ENCODE results near the gene AFMID. TPM values are rescaled to one million over a fixed set of nuclear protein-coding genes. Genes with fewer than 3 reads are reported as not detected.
"Not testable (repeated sequence)": the region's sequence is repeated elsewhere in the genome, so short reads cannot be mapped to it uniquely, and the experiment has no call there.

AFMID gene
- total and polyA plus RNA-seq, 2 donors from 2014 or later, result 63.9 to 118 TPM

DNA sequence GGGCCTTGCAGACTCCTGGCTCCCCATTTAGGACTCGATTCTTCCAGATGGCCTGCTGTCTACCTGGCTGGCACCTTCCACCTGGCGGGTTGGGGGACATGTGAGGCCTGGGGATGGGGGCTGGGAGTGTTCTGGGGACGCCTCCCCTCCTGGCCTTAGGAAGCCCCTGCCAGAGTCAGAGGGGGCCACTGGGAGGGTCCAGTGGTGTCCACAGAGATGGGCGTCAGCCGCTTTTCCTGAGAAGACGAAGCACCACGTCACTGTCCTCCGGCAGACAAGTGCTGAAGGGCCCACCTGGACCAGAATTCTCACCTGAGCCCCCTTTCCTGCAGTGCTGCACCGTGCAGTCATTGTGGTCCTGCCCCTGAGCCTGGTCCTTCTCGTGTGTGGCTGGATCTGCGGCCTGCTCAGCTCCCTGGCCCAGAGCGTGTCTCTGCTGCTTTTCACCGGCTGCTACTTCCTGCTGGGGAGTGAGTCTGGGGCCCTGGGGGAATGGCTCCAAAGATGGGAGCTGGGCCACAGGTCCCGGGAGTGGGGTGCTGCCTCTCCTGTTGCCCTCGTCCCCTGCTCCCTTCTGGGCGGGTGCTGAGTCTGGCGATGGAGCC is 47.2 kb downstream of the AFMID start:
- Histone ChIP-seq H3K4me1 (ENCODE audit: control insufficient read depth in 2 of 3, insufficient read depth in 2 of 3, low read depth in 1 of 3, low read length in 3 of 3) (no peaks in the 10 kb centered on the region), H3K27ac (ENCODE audit: low read depth in 2 of 2, low read length in 2 of 2) (no peak overlapping the region), H3K36me3 (ENCODE audit: control insufficient read depth in 2 of 3, insufficient read depth in 3 of 3, low read length in 3 of 3) (no peaks in the 10 kb centered on the region), H3K9ac (ENCODE audit: low read length in 3 of 3) (no peak overlapping the region), H3K27me3 (ENCODE audit: control insufficient read depth, insufficient read depth, low read length) (peaks cover 2% of the 10 kb centered on the region), H3K9me3 (ENCODE audit: control insufficient read depth in 2 of 3, insufficient read depth in 1 of 3, low read length in 3 of 3) (no peaks in the 10 kb centered on the region), H3K4me3 (ENCODE audit: low read length in 3 of 3) (no peak overlapping the region)
- FAIRE-seq, result no peak
- intact Hi-C loops (cut with DNase I), result no loop called here
- TF ChIP-seq, protein P1, sequence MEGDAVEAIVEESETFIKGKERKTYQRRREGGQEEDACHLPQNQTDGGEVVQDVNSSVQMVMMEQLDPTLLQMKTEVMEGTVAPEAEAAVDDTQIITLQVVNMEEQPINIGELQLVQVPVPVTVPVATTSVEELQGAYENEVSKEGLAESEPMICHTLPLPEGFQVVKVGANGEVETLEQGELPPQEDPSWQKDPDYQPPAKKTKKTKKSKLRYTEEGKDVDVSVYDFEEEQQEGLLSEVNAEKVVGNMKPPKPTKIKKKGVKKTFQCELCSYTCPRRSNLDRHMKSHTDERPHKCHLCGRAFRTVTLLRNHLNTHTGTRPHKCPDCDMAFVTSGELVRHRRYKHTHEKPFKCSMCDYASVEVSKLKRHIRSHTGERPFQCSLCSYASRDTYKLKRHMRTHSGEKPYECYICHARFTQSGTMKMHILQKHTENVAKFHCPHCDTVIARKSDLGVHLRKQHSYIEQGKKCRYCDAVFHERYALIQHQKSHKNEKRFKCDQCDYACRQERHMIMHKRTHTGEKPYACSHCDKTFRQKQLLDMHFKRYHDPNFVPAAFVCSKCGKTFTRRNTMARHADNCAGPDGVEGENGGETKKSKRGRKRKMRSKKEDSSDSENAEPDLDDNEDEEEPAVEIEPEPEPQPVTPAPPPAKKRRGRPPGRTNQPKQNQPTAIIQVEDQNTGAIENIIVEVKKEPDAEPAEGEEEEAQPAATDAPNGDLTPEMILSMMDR (IDR thresholded peaks at IDR 0.05; ENCODE audit: borderline replicate concordance, extremely low read depth, insufficient read depth), result no peak
- DNase-seq, result peak in 1 of 5 donors; percentile 69

DNA sequence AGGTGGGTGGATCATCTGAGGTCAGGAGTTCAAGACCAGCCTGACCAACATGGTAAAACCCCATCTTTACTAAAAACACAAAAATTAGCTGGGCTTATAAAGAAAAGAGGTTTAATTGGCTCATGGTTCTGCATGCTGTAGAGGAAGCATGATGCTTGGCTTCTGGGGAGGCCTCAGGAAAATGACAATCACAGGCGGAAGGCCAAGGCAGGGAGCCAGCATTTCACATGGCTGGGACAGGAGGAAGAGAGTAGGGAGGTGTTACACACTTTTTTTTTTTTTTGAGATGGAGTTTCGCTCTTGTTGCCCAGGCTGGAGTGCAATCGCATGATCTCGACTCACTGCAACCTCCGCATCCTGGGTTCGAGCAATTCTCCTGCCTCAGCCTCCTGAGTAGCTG is 47.9 kb downstream of the AFMID start:
- H3K27ac ChIP-seq (ENCODE audit: low read depth in 2 of 2, low read length in 2 of 2); H3K4me1 ChIP-seq (ENCODE audit: control insufficient read depth in 2 of 3, insufficient read depth in 2 of 3, low read depth in 1 of 3, low read length in 3 of 3); intact Hi-C loops (cut with DNase I); H3K9ac ChIP-seq (ENCODE audit: low read length in 3 of 3); DNase-seq; H3K9me3 ChIP-seq (ENCODE audit: control insufficient read depth in 2 of 3, insufficient read depth in 1 of 3, low read length in 3 of 3); H3K4me3 ChIP-seq (ENCODE audit: low read length in 3 of 3); H3K27me3 ChIP-seq (ENCODE audit: control insufficient read depth, insufficient read depth, low read length); H3K36me3 ChIP-seq (ENCODE audit: control insufficient read depth in 2 of 3, insufficient read depth in 3 of 3, low read length in 3 of 3); FAIRE-seq: not testable (repeated sequence)

DNA sequence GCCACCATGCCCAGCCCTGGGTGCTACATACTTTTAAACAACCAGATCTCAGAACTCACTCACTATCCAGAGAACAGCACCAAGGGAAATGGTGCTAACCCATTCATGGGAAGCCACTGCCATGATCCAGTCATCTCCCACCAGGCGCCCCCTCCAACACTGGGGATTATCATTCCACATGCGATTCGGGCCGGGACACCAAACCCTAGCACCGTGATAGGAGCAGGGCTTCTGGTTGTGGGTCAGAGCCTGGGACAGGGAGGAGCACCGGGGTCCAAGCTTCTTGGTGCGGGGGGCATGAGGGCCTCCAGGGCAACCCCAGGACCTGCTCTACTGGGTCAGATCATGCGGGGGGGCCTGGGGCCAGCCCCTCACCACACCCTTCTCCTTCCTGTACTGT is 48.7 kb downstream of the AFMID start:
- Histone ChIP-seq H3K27ac (ENCODE audit: low read depth in 2 of 2, low read length in 2 of 2) (no peak overlapping the region), H3K27me3 (ENCODE audit: control insufficient read depth, insufficient read depth, low read length) (peaks cover 2% of the 10 kb centered on the region), H3K4me3 (ENCODE audit: low read length in 3 of 3) (no peak overlapping the region), H3K9me3 (ENCODE audit: control insufficient read depth in 2 of 3, insufficient read depth in 1 of 3, low read length in 3 of 3) (no peaks in the 10 kb centered on the region), H3K9ac (ENCODE audit: low read length in 3 of 3) (no peak overlapping the region), H3K36me3 (ENCODE audit: control insufficient read depth in 2 of 3, insufficient read depth in 3 of 3, low read length in 3 of 3) (no peaks in the 10 kb centered on the region), H3K4me1 (ENCODE audit: control insufficient read depth in 2 of 3, insufficient read depth in 2 of 3, low read depth in 1 of 3, low read length in 3 of 3) (no peaks in the 10 kb centered on the region)
- TF ChIP-seq, protein P1 (IDR thresholded peaks at IDR 0.05; ENCODE audit: borderline replicate concordance, extremely low read depth, insufficient read depth), result no peak
- FAIRE-seq, result no peak
- intact Hi-C loops (cut with DNase I), result no loop called here
- DNase-seq, result no peak

DNA sequence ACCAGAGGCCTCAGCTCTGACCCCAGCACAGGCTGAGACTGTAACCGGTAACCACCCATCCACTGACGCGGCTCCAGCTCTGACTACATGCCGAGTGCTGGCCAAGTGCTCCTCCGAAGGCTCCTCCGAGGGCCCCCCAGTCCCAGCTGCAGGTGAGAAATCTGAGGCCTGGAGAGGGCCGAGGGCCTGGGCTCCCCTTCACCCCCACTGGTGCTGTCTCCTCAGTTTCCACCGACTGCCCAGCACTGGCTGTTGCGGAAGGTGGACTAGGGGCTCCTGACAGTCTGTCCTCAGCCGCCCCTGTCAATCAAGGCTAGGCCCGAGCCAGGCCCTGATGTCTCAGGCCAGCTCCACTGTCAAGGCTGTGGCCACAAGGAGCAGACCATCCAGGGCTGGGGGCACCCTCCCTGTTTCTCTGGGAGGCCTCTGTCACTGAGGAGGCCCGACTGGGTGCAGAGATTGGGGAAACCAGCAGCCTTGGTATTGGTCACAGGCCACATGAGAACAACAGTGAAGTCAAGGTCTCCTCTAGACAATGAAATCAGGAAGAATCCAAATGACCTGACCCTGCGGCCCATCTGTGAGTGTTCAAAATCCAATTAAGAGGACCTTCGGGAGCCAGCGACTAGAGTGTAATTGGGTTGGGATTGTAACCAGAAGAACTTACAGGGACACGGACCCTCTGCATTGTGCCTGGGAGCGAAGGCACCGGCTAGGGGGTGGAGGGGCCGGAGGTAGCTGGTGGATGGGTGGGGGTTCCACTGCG is 49.4 kb downstream of the AFMID start:
- Histone ChIP-seq H3K4me3 (ENCODE audit: low read length in 3 of 3) (no peak overlapping the region), H3K9me3 (ENCODE audit: control insufficient read depth in 2 of 3, insufficient read depth in 1 of 3, low read length in 3 of 3) (no peaks in the 10 kb centered on the region), H3K4me1 (ENCODE audit: control insufficient read depth in 2 of 3, insufficient read depth in 2 of 3, low read depth in 1 of 3, low read length in 3 of 3) (no peaks in the 10 kb centered on the region), H3K27ac (ENCODE audit: low read depth in 2 of 2, low read length in 2 of 2) (no peak overlapping the region), H3K27me3 (ENCODE audit: control insufficient read depth, insufficient read depth, low read length) (peaks cover 2% of the 10 kb centered on the region), H3K36me3 (ENCODE audit: control insufficient read depth in 2 of 3, insufficient read depth in 3 of 3, low read length in 3 of 3) (no peaks in the 10 kb centered on the region), H3K9ac (ENCODE audit: low read length in 3 of 3) (no peak overlapping the region)
- intact Hi-C loops (cut with DNase I), result no loop called here
- TF ChIP-seq, protein P1 (IDR thresholded peaks at IDR 0.05; ENCODE audit: borderline replicate concordance, extremely low read depth, insufficient read depth), result no peak
- FAIRE-seq (no peak), DNase-seq (no peak)
